ENCODE measurements around the gene ICE1.
"Not testable (repeated sequence)": the region's sequence is repeated elsewhere in the genome, so short reads cannot be mapped to it uniquely, and the experiment has no call there.

The ICE1 gene

GRCh38 chr5:5421961-5422818, at the start of gene ICE1:
Gene ICE1 (plus strand): TSS chr5:5422677. CDS start chr5:5422916, 239 bp downstream.
- DNase-seq: peak; percentile 90 to 97 (median 92)

GRCh38 chr5:5372930-5373329, 49.5 kb upstream of the ICE1 start:
- no peak for DNase-seq

- DNase-seq: no peak
Observed at GRCh38 chr5:5373351-5373989, 49.0 kb upstream of the ICE1 start.

GRCh38 chr5:5374009-5374715, 48.3 kb upstream of the ICE1 start:
- no peak for DNase-seq

- DNase-seq: no peak
Observed at GRCh38 chr5:5377780-5378179, 44.7 kb upstream of the ICE1 start.

GRCh38 chr5:5378531-5378930, 43.9 kb upstream of the ICE1 start:
- DNase-seq: no peak

- no peak for DNase-seq
Observed at GRCh38 chr5:5380298-5380697, 42.2 kb upstream of the ICE1 start.

GRCh38 chr5:5381310-5381913, 41.1 kb upstream of the ICE1 start:
- DNase-seq: no peak

- DNase-seq: no peak
Observed at GRCh38 chr5:5383461-5383860, 39.0 kb upstream of the ICE1 start.

- no peak for DNase-seq
Observed at GRCh38 chr5:5384660-5385330, 37.7 kb upstream of the ICE1 start.

- DNase-seq: no peak
Observed at GRCh38 chr5:5385331-5385662, 37.2 kb upstream of the ICE1 start.

- no peak for DNase-seq
Observed at GRCh38 chr5:5386329-5386728, 36.1 kb upstream of the ICE1 start.

- DNase-seq: no peak
Observed at GRCh38 chr5:5387192-5387591, 35.3 kb upstream of the ICE1 start.

GRCh38 chr5:5387777-5388176, 34.7 kb upstream of the ICE1 start:
- DNase-seq: no peak

- DNase-seq: not testable (repeated sequence)
Observed at GRCh38 chr5:5390121-5390869, 32.2 kb upstream of the ICE1 start.

GRCh38 chr5:5392504-5392903, 30.0 kb upstream of the ICE1 start:
- not testable (repeated sequence) for DNase-seq

- DNase-seq: not testable (repeated sequence)
Observed at GRCh38 chr5:5394384-5394986, 28.0 kb upstream of the ICE1 start.

GRCh38 chr5:5395093-5395492, 27.4 kb upstream of the ICE1 start:
- DNase-seq: not testable (repeated sequence)

GRCh38 chr5:5398071-5398470, 24.4 kb upstream of the ICE1 start:
- no peak for DNase-seq

- DNase-seq: no peak
Observed at GRCh38 chr5:5401095-5401494, 21.4 kb upstream of the ICE1 start.

GRCh38 chr5:5403741-5404140, 18.7 kb upstream of the ICE1 start:
- no peak for DNase-seq

GRCh38 chr5:5404381-5404780, 18.1 kb upstream of the ICE1 start:
- DNase-seq: no peak

Measured in activated naive CD4-positive, alpha-beta T cell (primary cell).